Fibroblast of skin of right biceps (primary cell): ENCODE results near the gene ZCCHC24.

ENCODE experiments used
- DNase-seq: peaks from one replicate; pipeline ENCODE4 v3.0.0-alpha.2; 2013

Gene ZCCHC24

DNA sequence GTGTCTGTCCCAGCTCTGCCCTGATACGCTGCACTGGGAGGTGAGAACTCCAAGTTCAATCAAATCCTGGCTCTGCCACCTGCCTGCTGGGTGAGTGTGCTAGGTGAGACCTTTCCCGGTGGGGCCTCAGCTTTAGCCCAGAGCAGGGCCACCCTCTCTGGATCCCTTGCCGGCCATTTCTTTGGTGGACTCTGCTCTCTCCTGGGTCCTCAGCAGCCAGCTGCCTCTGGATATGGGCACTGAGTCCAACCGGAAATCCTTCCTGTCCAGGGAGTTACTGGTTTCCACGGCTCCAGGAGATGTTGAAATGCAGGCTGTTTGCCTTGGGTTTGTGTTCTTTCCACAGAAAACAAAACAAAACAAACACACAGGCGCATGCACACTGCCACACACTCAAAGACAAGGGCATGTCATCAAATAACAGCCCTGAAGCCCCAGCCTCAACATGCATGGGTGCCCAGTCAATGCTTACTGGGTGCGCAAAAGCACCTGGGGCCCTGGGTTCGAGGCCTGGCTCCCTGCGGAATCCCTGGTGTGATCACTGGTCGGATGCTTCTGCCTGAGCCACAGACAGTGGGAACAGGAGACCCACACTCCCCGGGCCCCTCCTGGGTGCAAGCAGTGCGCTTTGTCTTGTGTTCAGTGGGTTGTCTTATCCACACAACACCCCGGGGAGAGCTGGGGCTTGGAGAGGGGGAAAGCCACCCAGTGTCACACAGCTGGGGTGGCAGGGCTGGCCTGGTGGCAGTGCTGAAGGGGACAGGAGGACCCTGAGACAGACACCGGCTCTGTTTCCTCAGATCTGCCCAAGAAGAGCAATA lies 65.1 kb downstream of the ZCCHC24 start:
- peak; percentile 30 for DNase-seq

DNA sequence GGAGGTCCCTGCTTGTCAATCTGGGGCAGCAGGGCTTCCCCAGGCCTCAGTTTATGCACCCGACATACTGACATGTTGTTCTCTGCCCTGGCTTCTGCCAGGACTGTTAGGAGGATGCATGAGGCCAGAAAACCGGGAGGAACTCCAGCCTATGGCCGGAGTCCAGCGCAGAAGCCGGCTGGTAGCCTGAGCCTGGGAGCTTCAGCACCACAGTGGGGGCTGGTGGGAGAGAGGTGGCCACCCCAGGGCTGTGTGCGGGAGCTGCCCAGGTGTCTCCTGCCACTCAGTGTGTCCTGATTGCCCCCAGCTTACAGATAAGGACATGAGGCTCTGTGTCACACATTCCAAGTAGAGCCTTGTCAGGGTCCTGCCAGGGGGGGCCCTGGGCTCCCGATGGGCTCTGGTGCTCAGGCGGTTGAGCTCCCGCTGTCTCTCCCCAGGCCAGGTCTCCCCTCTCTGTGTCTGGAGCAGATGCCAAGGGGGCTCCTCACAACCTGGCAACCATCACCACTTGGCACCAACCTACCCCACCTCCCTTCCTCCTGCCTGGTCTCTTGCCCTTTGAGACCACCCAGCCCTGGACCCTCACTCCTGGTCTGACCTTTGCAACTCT lies 65.8 kb downstream of the ZCCHC24 start:
- DNase-seq: no peak

DNA sequence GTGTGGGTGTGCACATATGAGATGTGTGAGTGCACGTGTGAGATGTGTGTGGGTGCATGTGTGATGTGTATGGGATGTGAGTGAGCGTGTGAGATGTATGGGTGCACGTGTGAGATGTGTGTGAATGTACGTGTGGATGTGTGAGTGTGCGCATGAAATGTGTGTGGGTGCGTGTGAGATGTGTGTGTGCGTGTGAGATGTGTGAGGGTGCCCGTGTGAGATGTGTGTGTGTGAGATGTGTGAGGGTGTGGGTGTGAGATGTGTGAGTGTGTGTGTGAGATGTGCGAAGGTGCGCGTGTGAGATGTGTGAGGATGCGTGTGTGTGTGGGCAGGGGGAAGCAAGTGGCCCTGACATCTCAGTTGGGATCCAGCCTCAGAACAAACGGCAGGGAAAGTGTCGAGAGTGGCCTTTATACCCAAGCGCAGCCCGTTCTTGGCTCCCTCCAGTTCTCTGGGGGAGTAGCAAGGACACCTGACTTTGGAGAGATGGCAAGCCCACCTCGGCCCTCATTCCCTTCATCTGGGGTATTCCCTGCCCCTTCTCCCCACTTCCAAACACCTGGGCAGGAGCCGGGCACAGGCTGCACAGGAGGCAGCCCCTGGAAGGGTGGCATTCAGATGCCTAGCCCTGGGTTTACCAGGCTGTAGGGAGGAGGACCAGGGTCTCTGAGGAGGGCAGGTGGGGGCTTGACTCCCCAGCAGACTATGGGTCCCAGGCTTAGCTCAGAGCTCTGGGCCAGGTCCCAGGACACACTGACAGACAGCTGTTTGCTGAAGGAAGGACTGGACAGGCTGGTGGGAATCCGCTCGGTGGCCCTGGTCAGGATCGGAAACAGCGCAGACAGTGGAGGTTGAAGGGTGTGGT lies 66.5 kb downstream of the ZCCHC24 start:
- no peak for DNase-seq

DNA sequence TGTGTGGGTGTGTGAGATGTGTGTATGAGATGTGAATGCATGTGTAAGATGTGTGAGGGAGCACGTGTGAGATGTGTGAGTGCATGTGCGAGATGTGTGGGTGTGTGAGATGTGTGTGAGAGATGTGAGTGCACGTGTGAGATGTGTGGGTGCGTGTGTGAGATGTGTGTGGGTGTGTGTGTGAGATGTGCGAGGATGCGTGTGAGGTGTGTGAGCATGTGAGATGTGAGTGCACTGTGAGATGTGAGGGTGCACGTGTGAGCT lies 67.1 kb downstream of the ZCCHC24 start:
- no peak for DNase-seq

DNA sequence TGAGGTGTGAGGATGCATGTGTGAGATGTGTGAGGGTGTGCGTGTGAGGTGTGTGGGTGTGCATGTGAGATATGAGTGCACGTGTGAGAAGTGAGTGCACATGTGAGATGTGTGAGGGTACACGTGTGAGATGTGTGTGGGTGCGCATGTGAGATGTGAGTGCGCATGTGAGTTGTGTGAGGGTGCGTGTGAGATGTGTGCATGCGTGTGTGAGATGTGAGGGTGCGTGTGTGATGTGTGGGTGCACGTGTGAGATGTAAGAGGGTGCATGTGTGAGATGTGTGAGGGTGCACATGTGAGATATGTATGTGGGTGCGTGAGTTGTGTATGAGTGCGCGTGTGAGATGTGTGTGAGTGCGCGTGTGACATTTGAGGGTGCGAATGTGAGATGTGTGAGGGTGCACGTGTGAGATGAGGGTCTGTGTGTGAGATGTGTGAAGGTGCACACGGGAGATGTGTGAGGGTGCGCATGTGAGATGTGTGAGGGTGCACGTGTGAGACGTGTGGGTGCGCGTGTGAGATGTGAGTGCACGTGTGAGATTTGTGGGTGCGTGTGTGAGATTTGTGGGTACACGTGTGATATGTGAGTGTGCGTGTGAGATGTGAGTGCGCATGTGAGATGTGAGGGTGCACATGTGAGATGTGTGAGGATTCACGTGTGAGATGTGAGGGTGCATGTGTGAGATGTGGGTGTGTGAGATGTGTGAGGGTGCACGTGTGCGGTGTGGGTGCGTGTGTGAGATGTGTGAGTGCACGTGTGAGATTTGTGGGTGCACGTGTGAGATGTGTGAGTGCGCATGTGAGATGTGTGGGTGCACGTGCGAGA lies 67.7 kb downstream of the ZCCHC24 start:
- no peak for DNase-seq

DNA sequence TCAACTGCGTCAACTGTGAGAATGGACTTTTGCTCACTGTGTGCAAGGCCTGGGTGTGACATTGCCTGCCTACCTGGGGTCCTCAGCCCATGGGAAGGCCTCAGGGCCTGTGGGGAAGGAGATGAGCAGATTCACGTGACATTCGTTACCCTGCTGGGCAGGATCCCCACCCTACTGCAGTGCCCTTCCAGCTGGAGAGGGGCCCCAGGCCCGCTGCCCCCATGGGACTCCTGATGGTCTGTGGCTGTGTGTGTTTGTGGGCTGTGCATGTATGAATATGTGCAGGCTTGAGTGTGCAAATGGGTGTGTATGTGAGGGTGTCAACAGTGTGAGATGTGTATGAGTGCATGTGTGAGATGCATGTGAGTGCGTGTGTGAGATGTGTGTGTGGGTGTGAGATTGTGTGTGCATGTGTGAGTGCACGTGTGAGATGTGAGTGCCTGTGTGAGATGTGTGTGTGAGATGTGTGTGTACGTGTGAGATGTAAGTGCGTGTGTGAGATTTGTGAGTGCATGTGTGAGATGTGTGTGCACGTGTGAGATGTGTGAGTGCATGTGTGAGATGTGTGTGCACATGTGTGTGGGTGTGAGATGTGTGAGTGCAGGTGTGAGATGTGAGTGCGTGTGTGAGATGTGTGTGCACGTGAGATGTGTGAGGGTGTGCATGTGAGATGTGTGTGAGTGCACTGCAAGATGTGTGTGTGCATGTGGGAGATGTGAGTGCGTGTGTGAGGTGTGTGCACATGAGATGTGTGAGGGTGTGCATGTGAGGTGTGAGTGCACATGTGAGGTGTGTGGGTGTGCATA lies 68.5 kb downstream of the ZCCHC24 start:
- no peak for DNase-seq

DNA sequence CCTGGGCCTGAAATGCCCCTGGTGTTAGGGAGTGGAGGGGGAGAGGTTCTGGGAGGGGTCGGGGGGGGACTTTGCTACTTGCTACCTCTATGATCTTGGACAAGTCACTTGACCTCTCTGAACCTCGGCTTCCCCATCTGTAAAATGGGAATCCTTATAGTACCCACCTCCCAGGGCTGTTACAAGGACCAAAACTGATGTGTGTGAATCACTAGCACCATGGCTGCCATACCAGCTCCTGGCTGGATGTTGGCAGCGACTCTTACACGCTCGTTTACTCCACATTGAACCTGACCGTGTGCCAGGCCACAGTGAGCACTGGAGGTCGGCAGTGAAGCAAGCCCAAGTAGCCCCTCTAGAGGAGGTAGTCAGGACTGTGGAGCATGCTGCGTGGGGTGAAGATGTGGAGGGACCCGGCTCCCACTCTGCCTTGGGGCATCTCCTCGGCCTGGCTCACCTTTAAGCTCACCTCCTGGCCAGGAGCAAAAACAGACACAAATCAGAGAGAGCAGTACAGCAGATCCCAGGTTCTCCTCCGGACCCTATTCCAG lies 69.3 kb downstream of the ZCCHC24 start:
- DNase-seq: no peak

DNA sequence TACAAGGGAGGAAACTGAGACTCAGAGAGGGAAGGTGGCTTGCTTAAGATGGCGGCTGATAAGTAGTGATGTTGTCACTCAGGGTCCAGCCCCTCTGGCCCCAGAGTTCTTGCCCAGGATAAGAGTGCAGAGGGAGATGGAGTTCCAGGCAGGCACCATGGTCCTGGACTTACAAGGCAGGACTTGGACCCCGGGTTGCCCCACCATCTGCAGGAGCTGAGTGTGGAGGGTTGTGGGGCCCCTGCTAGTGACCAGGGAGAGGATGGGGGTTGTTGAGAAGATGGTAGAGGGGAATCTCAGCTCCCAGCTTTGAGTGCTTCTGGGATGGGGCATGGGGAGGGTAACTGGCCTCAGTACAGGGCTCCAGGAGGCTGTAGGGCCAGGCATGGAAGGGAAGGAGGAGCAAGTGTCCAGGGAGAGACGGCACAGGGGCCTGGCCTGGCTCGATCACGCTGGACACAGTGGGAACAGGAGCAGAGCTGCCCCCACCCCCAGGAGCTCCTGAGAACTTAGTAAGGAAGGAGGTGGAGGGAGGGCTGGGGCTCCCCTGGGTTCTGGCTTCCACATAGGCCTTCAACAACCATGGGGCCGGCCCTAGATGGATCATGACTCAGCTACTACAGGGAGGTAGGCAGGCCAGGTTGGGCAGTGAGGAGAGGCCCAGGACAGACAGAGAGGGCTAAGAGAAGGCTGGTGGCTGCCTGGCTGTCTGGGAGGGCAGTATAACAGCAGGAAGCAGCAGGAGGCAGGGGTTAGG lies 69.9 kb downstream of the ZCCHC24 start:
- DNase-seq: peak; percentile 77

DNA sequence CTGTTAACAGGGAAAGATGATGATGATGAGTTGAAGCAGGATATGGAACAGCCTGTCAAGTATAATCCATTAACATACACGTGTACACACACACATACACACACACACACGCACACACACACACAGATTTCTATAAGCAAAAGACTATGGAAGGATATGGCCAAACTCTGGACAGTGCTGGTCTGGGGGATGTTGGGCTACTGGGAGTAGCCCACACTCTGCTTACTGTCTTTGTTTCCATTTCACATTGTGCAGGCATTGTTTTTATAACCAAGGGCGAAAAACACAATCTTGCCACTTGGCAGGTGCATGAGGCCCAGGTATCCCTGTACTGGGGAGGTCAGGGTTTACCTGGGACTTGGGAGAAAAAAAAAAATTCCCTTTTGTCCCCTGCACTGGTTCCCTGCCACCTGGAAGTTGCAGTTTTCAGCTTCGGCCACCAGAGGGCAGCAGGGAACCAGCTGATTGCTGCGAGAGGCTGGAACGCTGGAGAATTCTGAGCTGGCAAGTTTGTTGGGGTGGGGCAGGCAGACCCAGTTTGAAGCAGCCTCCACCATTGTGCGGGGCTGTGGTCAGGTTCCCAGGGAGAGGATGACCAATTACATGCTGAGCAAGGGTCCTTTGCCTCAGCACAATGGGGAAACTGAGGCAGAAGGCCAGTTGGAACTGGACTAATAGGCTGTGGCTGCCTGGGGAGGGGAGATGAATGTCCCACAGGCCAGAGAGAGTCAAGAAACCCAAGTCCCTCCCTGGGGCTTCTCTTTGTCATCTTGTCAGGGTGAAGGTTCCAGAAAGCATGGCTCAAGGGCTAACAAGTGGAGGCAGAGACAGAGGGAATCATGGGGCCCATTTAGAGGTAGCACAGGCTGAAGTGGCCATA lies 70.9 kb downstream of the ZCCHC24 start:
- peak; percentile 76 for DNase-seq

DNA sequence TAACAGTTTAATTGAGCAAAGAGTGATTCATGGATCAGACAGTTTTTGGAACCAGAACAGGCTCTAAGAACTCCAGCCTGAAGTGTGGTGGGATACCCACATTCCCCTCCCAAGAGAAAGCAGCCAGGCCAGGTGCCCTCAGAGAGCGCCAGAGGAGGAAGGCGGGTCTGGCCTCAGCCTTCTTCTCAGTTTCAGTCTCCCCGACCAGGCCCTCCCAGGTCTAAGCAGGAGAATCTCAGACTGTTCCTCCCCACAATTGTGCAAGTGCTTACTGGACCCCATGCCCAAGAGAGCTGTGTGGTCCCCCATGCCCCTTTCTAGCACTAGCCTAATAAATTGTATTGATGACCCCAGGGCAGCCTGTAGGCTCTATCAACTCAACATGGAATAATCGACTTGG lies 72.6 kb downstream of the ZCCHC24 start:
- no peak for DNase-seq

DNA sequence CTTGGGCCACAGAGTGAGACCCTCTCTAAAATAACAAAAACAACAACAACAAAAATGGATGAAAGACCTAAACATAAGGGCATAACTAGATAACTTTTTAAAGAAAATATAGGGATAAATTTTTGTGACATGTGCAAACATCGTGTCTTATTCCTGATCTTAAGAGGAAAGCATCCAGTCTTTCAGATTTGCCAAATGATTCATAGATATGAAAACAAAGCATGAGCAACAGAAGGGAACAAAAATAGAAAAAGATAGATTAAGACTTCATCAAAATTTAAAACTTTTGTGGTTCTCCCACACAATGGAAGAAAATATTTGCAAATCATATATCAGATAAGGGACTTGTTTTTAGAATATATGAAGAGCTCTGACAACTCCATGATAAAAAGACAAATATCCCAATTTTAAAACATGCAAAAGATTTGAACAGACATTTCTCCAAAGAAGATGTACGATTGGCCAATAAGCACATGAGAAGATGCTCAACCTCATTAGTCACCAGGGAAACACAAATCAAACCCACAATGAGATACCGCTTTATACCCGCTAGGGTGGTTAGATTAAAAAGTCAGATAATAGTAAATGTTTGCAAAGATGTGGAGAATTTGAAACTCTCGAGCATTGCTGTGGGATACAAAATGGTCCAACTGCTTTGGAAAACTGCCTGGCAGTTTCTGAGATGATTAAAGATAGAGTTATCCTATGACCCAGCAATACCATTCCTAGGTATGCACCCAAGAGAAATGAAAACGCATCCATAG lies 77.8 kb downstream of the ZCCHC24 start:
- DNase-seq: peak; percentile 80

DNA sequence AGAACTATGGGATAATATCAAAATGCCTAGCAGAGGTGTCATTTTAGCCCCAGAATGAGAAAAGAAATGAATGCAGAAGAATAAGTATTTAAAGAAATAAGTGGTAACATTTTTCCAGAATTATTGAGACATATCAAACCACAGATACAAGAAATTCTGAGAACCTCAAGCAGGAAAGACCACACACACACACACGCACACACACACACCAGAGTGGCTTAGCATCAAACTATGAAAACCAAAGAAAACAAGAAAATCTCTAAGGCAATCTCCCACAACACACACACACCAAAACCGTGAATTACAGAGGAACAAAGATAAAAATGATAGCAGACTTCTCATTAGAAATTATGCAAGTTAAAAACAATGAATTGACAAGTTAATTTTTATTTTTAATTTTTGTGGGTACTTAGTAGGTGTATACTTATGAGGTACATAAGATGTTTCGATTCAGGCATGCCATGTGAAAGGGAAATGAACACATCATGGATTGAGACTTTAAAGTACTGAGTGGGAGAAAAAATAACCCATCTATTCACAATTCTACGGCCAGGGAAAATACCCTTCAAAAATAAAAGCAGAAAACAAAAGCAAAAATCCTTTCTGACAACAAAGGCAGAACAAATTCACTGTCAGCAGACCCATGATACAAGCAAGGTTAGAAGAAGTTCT lies 83.6 kb downstream of the ZCCHC24 start:
- DNase-seq: peak; percentile 49

DNA sequence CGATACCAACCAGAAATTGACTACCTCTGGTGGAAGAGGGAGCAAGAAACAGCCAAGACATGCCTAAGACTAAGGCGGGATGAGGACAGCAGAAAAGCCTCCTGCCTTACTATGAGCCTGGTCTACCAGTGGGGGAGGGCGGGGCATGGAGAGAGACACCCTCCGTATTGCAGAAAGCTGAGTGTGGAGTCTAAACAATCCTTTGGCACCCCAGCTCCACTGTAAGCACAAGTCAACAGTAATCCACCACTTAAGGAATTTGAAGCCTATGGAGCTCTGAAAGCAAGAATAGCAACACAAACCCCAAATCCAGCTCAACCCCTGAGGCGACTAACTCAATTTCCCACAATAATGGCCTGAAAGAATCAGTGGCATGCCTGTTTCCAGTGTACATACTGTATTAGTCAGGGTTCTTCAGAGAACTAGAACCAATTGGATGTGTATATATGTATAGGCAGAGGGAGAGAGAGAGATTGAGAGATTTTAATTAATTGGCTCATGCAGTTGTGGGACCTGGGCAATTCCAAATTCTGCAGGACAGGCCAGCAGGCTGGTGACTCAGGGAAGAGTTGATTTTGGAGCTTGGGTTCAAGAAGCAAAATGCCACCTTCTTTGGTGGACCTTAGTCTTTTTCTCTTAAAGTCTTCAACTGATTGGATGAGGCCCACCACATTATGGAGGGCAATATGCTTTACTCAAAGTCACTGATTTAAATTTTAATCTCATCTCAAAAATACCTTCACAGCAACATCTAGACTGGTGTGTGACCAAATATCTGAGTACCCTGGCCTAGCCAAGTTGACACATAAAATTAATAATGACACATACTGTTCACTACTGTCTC lies 84.7 kb downstream of the ZCCHC24 start:
- no peak for DNase-seq

DNA sequence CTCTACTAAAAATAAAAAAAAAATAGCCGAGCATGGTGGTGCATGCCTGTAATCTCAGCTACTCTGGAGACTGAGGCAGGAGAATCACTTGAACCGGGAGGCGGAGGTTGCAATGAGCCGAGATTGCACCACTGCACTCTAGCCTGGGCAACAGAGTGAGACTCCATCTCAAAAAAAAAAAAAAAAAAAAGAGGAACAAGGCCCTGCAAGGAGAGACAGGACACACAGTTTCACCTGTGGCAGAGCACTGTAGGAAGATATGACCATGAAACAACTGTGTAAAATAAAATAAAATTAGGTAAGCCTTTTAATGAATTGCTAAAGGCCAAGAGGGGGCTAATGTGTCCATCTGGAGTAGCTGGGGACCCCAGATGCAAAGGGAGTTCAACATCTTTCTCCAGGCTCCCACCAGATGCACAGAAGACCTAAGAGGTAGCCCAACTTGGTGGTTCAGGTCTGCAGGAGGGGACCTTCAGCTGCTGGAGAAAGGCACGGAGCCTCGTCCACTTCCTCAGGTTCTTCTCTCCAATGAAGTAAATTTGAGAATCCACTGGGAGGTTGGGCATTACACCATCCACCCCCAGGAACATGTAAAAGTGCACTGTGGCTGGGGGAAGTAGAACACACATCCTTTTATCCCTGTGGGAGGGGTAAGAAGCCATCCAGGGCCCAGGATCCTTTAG lies 85.5 kb downstream of the ZCCHC24 start:
- no peak for DNase-seq

DNA sequence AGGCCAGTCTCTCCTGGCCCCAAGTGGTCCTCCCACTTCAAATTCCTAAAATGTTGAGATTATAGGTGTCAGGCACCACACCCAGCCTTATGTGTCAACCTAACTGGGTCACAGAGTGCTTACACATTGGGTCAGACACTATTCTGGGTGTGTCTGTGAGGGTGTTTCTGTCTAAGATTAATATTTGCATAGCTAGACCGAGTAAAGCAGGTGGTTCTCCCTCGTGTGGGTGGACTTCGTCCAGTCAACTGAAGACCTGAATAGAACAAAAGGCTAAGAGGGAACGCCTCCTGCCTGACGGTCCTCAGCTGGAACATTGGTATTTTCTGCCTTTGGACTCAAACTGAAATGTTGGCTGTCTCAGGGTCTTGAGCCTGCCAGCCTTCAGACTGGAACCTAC lies 86.6 kb downstream of the ZCCHC24 start:
- DNase-seq: no peak

DNA sequence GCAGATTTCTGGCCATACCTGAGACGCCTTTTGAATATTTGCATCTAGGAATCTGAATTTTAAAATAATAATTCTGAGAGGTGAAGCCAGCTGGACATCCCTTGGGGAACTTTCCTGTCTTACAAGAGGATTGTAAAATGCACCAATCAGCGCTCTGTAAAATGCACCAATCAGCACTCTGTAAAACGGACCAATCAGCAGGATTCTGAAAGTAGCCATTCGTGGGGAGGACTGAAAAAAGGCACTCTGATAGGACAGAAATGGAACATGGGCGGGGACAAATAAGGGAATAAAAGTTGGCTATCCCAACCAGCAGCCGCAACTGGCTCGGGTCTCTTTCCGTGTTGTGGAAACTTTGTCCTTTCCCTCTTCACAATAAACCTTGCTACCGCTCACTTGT lies 88.2 kb downstream of the ZCCHC24 start:
- no peak for DNase-seq

DNA sequence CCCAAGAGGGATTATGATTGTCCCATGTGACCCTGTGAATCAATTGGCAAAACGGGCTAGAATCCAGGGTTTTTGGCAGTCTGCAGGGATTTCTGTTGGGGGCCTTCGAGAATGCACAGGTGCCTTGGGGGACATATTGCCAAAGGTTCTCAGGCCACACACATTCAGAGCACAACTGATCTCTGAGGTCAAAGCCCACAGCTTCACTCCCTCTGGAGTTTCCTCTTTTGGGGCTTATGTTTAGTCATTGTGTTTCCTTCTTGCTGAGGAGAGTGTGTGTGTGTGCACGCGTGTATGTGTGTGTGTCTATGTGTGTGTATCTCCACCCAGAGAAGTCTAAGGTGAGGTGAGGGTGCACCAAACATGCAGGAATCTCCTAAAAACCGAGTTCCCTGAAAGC lies 89.3 kb downstream of the ZCCHC24 start:
- no peak for DNase-seq
